ENCODE results near the gene DDAH1. TPM values are rescaled to one million over a fixed set of nuclear protein-coding genes. Genes with fewer than 3 reads are reported as not detected.

Gene DDAH1
- total RNA-seq, 1 experiment from 2014 or later: 0.15 TPM

- Histone ChIP-seq H3K9ac (ENCODE audit: low read length) (no peak overlapping the region), H3K9me3 (ENCODE audit: low read length) (no peaks in the 10 kb centered on the region), H3K4me1 (ENCODE audit: low read length) (no peaks in the 10 kb centered on the region), H3K27me3 (ENCODE audit: low read length) (no peaks in the 10 kb centered on the region), H2AFZ (ENCODE audit: low read length) (no peak overlapping the region), H3K27ac (ENCODE audit: low read length) (no peak overlapping the region), H3K4me2 (ENCODE audit: low read depth, low read length, poor library complexity, severe bottlenecking) (no peak overlapping the region), H3K4me3 (ENCODE audit: low read length) (no peak overlapping the region), H3K9me2 (replicated peaks; ENCODE audit: insufficient read depth, low read length) (no peaks in the 10 kb centered on the region), H3K36me3 (ENCODE audit: insufficient read depth, low read length) (no peaks in the 10 kb centered on the region), H3K79me2 (ENCODE audit: low read length) (no peaks in the 10 kb centered on the region), H4K20me1 (ENCODE audit: insufficient read depth, low read depth, low read length) (no peaks in the 10 kb centered on the region)
- DNase-seq: peak; percentile 63
Observed at GRCh38 chr1:85283475-85284199, 181.3 kb downstream of the DDAH1 start.

DNA sequence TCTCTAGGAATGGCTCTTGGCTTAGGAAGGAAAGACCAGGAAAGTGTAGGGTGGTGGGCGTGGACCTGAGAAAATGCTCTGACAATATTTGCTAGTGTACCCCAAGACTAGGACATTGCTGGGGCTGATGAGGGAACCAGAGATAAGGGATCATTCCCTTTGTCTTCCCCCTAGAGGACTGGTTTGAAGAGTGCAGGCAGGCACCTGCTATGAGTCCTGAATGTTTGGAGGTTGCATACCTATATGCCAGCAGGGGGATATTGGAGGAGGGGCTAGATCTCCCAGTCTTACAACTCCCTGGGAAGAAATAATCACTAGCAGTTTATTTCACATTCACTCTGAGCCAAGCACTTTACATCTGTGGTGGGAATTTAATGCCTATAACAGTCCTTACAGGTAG is 182.5 kb downstream of the DDAH1 start:
- H3K4me2 ChIP-seq (ENCODE audit: low read depth, low read length, poor library complexity, severe bottlenecking): no peak overlapping the region
- no peaks in the 10 kb centered on the region for H3K36me3 ChIP-seq (ENCODE audit: insufficient read depth, low read length)
- no peak overlapping the region for H3K4me3 ChIP-seq (ENCODE audit: low read length)
- no peak overlapping the region for H3K9ac ChIP-seq (ENCODE audit: low read length)
- no peaks in the 10 kb centered on the region for H3K27me3 ChIP-seq (ENCODE audit: low read length)
- H3K27ac ChIP-seq (ENCODE audit: low read length): no peak overlapping the region
- no peak for DNase-seq
- peaks cover 2% of the 10 kb centered on the region for H3K4me1 ChIP-seq (ENCODE audit: low read length)
- H4K20me1 ChIP-seq (ENCODE audit: insufficient read depth, low read depth, low read length): no peaks in the 10 kb centered on the region
- no peaks in the 10 kb centered on the region for H3K9me3 ChIP-seq (ENCODE audit: low read length)
- H2AFZ ChIP-seq (ENCODE audit: low read length): no peak overlapping the region
- no peaks in the 10 kb centered on the region for H3K79me2 ChIP-seq (ENCODE audit: low read length)
- H3K9me2 ChIP-seq (replicated peaks; ENCODE audit: insufficient read depth, low read length): no peaks in the 10 kb centered on the region

GRCh38 chr1:85280636-85281035 is 184.3 kb downstream of the DDAH1 start:
- Histone ChIP-seq H3K27me3 (ENCODE audit: low read length) (no peaks in the 10 kb centered on the region), H3K9me2 (replicated peaks; ENCODE audit: insufficient read depth, low read length) (no peaks in the 10 kb centered on the region), H3K36me3 (ENCODE audit: insufficient read depth, low read length) (no peaks in the 10 kb centered on the region), H3K4me1 (ENCODE audit: low read length) (peaks cover 9% of the 10 kb centered on the region), H3K79me2 (ENCODE audit: low read length) (peaks cover 6% of the 10 kb centered on the region), H3K27ac (ENCODE audit: low read length) (no peak overlapping the region), H2AFZ (ENCODE audit: low read length) (no peak overlapping the region), H4K20me1 (ENCODE audit: insufficient read depth, low read depth, low read length) (no peaks in the 10 kb centered on the region), H3K4me3 (ENCODE audit: low read length) (no peak overlapping the region), H3K9me3 (ENCODE audit: low read length) (no peaks in the 10 kb centered on the region), H3K9ac (ENCODE audit: low read length) (no peak overlapping the region), H3K4me2 (ENCODE audit: low read depth, low read length, poor library complexity, severe bottlenecking) (no peak overlapping the region)
- no peak for DNase-seq

DNA sequence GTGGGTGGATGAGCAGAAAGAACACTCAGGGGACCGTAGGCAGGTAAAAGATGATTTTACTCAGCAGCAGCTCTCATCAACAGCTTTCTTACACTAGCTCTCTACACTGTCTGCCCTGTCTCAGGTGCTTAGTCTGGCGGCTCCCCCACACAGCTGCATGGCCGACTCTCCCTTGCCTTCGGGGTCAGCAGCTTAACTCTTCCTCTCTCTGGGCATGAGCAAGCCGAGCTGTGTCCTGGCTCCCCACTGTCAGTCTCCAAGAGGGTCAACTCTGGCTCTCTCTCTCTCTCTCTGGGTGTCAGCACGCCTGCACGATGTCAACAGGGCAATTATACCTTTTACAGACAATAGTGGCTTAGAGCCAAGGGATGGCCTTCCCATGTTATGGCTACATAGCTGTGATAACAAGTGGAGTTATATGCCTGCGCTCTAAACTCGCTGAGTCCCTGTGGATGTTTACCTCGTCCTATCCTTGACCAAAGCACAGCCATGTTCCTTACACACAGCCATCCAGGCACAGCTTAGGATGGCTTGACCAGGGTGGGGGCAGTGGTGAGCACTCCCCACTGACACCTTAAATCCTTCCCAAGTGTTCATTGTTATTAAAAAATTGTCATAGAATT is 185.4 kb downstream of the DDAH1 start:
- Histone ChIP-seq H3K4me3 (ENCODE audit: low read length) (no peak overlapping the region), H3K27ac (ENCODE audit: low read length) (no peak overlapping the region), H3K4me2 (ENCODE audit: low read depth, low read length, poor library complexity, severe bottlenecking) (no peak overlapping the region), H3K79me2 (ENCODE audit: low read length) (peaks cover 17% of the 10 kb centered on the region), H3K9me3 (ENCODE audit: low read length) (no peaks in the 10 kb centered on the region), H3K27me3 (ENCODE audit: low read length) (no peaks in the 10 kb centered on the region), H4K20me1 (ENCODE audit: insufficient read depth, low read depth, low read length) (0 out of 2 replicates have a peak, but pooled peaks cover 5% of the 10 kb centered on the region), H2AFZ (ENCODE audit: low read length) (peak overlapping the region; percentile 26; the same call in 1 of the 2 replicates), H3K9me2 (replicated peaks; ENCODE audit: insufficient read depth, low read length) (no peaks in the 10 kb centered on the region), H3K9ac (ENCODE audit: low read length) (no peak overlapping the region), H3K36me3 (ENCODE audit: insufficient read depth, low read length) (no peaks in the 10 kb centered on the region), H3K4me1 (ENCODE audit: low read length) (peaks cover 19% of the 10 kb centered on the region)
- DNase-seq: no peak

DNA sequence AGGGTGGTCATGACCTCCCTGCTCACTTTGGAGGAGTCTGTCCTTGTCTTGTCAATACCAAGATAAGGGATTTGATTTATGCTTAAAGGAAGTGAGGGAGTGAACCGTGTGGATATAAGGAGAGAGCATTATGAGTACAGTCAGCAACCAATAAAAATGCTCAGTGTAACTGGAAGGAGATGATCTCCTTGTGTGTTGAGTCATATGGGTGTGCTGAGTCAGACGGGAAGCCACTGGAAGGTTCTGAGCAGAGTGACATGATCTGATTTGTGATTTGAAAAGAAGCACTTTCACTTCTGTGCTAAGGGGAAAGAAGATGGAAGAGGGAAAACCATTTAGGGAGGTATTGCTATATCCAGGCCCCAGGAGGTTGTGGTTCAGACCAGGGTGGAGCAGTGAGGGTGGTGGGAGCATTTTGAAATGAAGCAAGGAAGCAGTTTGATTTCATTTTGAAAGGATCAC is 186.1 kb downstream of the DDAH1 start:
- H3K9me2 ChIP-seq (replicated peaks; ENCODE audit: insufficient read depth, low read length): no peaks in the 10 kb centered on the region
- 0 out of 2 replicates have a peak, but pooled peaks cover 5% of the 10 kb centered on the region for H4K20me1 ChIP-seq (ENCODE audit: insufficient read depth, low read depth, low read length)
- peak overlapping the region; percentile 26; the same call in 1 of the 2 replicates for H2AFZ ChIP-seq (ENCODE audit: low read length)
- H3K4me2 ChIP-seq (ENCODE audit: low read depth, low read length, poor library complexity, severe bottlenecking): no peak overlapping the region
- H3K4me1 ChIP-seq (ENCODE audit: low read length): peaks cover 26% of the 10 kb centered on the region
- H3K4me3 ChIP-seq (ENCODE audit: low read length): no peak overlapping the region
- no peak overlapping the region for H3K27ac ChIP-seq (ENCODE audit: low read length)
- no peaks in the 10 kb centered on the region for H3K27me3 ChIP-seq (ENCODE audit: low read length)
- no peaks in the 10 kb centered on the region for H3K9me3 ChIP-seq (ENCODE audit: low read length)
- H3K9ac ChIP-seq (ENCODE audit: low read length): no peak overlapping the region; the same call in 1 of the 2 replicates
- peaks cover 24% of the 10 kb centered on the region for H3K79me2 ChIP-seq (ENCODE audit: low read length)
- no peak for DNase-seq
- 0 out of 2 replicates have a peak, but pooled peaks cover 3% of the 10 kb centered on the region for H3K36me3 ChIP-seq (ENCODE audit: insufficient read depth, low read length)

- no peak overlapping the region for H3K27ac ChIP-seq (ENCODE audit: low read length)
- H3K4me3 ChIP-seq (ENCODE audit: low read length): no peak overlapping the region
- 0 out of 2 replicates have a peak, but pooled peaks cover 5% of the 10 kb centered on the region for H4K20me1 ChIP-seq (ENCODE audit: insufficient read depth, low read depth, low read length)
- no peak overlapping the region for H2AFZ ChIP-seq (ENCODE audit: low read length)
- DNase-seq: no peak
- peaks cover 29% of the 10 kb centered on the region for H3K4me1 ChIP-seq (ENCODE audit: low read length)
- no peaks in the 10 kb centered on the region for H3K9me2 ChIP-seq (replicated peaks; ENCODE audit: insufficient read depth, low read length)
- peaks cover 34% of the 10 kb centered on the region for H3K79me2 ChIP-seq (ENCODE audit: low read length)
- no peaks in the 10 kb centered on the region for H3K27me3 ChIP-seq (ENCODE audit: low read length)
- no peak overlapping the region for H3K9ac ChIP-seq (ENCODE audit: low read length)
- H3K36me3 ChIP-seq (ENCODE audit: insufficient read depth, low read length): peaks cover 7% of the 10 kb centered on the region; the same call in 1 of the 2 replicates
- no peaks in the 10 kb centered on the region for H3K9me3 ChIP-seq (ENCODE audit: low read length)
- H3K4me2 ChIP-seq (ENCODE audit: low read depth, low read length, poor library complexity, severe bottlenecking): peak overlapping the region; percentile 71
Observed at GRCh38 chr1:85277802-85278201, 187.2 kb downstream of the DDAH1 start.

DNA sequence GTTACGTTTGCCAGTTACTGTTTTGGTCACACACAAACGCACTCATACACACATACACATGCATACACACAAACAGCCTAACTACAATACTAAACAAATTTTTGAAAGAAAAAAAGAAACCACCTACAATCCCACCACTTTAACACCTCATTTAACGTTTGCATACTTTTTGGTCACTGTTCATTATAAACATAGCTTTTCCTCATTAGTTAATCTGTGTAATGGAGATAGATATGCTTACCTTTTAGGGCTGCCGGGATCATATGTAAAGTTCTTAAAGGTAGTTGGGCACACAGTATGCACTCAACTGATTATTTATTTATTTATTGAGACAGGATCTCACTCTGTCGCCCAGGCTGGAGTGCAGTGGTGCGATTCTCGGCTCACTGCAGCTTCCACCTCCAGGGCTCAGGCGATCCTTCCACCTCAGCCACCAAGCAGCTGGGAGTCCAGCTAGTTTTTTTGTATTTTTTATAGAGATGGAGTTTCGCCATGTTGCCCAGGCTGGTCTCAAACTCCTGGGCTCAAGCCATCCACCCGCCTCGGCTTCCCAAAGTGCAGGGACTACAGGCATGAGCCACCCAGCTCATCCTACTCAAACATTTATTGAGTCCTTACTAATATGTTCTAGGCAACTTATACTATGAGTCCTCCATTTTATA is 187.8 kb downstream of the DDAH1 start:
- no peak for DNase-seq
- Histone ChIP-seq H3K4me1 (ENCODE audit: low read length) (peaks cover 29% of the 10 kb centered on the region), H3K27me3 (ENCODE audit: low read length) (no peaks in the 10 kb centered on the region), H3K9me2 (replicated peaks; ENCODE audit: insufficient read depth, low read length) (no peaks in the 10 kb centered on the region), H3K9me3 (ENCODE audit: low read length) (no peaks in the 10 kb centered on the region), H3K4me3 (ENCODE audit: low read length) (peak overlapping the region; percentile 63), H3K9ac (ENCODE audit: low read length) (peak overlapping the region; percentile 65), H2AFZ (ENCODE audit: low read length) (peak overlapping the region; percentile 57; the same call in 1 of the 2 replicates), H3K36me3 (ENCODE audit: insufficient read depth, low read length) (peaks cover 10% of the 10 kb centered on the region; the same call in 1 of the 2 replicates), H3K79me2 (ENCODE audit: low read length) (peaks cover 40% of the 10 kb centered on the region), H3K27ac (ENCODE audit: low read length) (peak overlapping the region; percentile 5; the same call in 1 of the 2 replicates), H3K4me2 (ENCODE audit: low read depth, low read length, poor library complexity, severe bottlenecking) (peak overlapping the region; percentile 71), H4K20me1 (ENCODE audit: insufficient read depth, low read depth, low read length) (0 out of 2 replicates have a peak, but pooled peaks cover 5% of the 10 kb centered on the region)

Data from Karpas-422 (cell line).